Endodermal cell (in vitro differentiated cells): Measurements from ENCODE around the gene THNSL1. TPM values are rescaled to one million over a fixed set of nuclear protein-coding genes. Genes with fewer than 3 reads are reported as not detected.

Experiments
- DNase-seq: peaks from one replicate; pipeline ENCODE4 v3.0.0-alpha.2; 2017
- H3K27ac ChIP-seq: 2 replicates; pipeline ENCODE4 v1.5.1; 2013; ENCODE audit warnings: mild to moderate bottlenecking, low read depth, low read length, moderate library complexity
- H3K27me3 ChIP-seq: 2 replicates; pipeline ENCODE4 v1.6.1; 2013; ENCODE audit warnings: mild to moderate bottlenecking, low read length, moderate library complexity; ENCODE audit not compliant: insufficient read depth, control insufficient read depth, poor library complexity, severe bottlenecking
- H3K36me3 ChIP-seq: 2 replicates; pipeline ENCODE4 v1.7.0; 2013; ENCODE audit warnings: mild to moderate bottlenecking, low read length, moderate library complexity; ENCODE audit not compliant: control insufficient read depth, insufficient read depth
- H3K4me1 ChIP-seq: one replicate; pipeline ENCODE4 v1.7.0; 2013; ENCODE audit warnings: low read length; ENCODE audit not compliant: control insufficient read depth, insufficient read depth
- H3K4me3 ChIP-seq: 2 replicates; pipeline ENCODE4 v1.5.1; 2013; ENCODE audit warnings: mild to moderate bottlenecking, low read length, moderate library complexity
- H3K9ac ChIP-seq: 2 replicates; pipeline ENCODE4 v1.6.1; 2013; ENCODE audit warnings: mild to moderate bottlenecking, low read length, moderate library complexity; ENCODE audit not compliant: poor library complexity, severe bottlenecking; ENCODE audit errors: extremely low read depth
- H3K9me3 ChIP-seq: 2 replicates; pipeline ENCODE4 v1.6.1; 2013; ENCODE audit warnings: mild to moderate bottlenecking, low read length, moderate library complexity; ENCODE audit not compliant: control insufficient read depth
- H3K27ac Mint-ChIP-seq: 2 replicates; pipeline ENCODE4 v1.8.0; 2020; ENCODE audit warnings: mixed read lengths
- H3K27me3 Mint-ChIP-seq: 2 replicates; pipeline ENCODE4 v1.8.0; 2021; ENCODE audit warnings: mild to moderate bottlenecking, mixed read lengths; ENCODE audit not compliant: insufficient read depth
- H3K36me3 Mint-ChIP-seq: 2 replicates; pipeline ENCODE4 v1.8.0; 2020; ENCODE audit warnings: low read depth, mixed read lengths
- H3K4me1 Mint-ChIP-seq: 2 replicates; pipeline ENCODE4 v1.8.0; 2020; ENCODE audit warnings: mixed read lengths
- H3K4me3 Mint-ChIP-seq: 2 replicates; pipeline ENCODE4 v1.8.0; 2020; ENCODE audit warnings: mild to moderate bottlenecking, moderate library complexity, mixed read lengths
- H3K9me3 Mint-ChIP-seq: 2 replicates; pipeline ENCODE4 v1.8.0; 2020; ENCODE audit warnings: mild to moderate bottlenecking, mixed read lengths
- CTCF ChIP-seq: fragments of 200-600 bp; sonication (generic); conservative IDR thresholded peaks from 2 replicates; pipeline ENCODE4 v1.5.0; 2021; ENCODE audit warnings: antibody characterized with exemption, mild to moderate bottlenecking
- WGBS, 2 experiments: methylation state at CpG; one replicate each; pipeline versions ENCODE4 v1.1.5 to v1.1.7; 2013; ENCODE audit warnings: missing lambda C conversion rate in 2 of 2, mixed read lengths in 1 of 2; ENCODE audit not compliant: insufficient coverage in 1 of 2, insufficient read length in 1 of 2; 5-methylcytosine and 5-hydroxymethylcytosine counted together
- total RNA-seq, 2 donors: library from RNA; stranded (reverse); fragmentation: NEBNext Ultra II Directional in 1 of 2; extraction: Animal tissue kit (Norgen Biotek cat#: 25700) in 1 of 2; gene quantifications; 2 replicates in 1 of 2; 3 replicates in 1 of 2; pipeline ENCODE4 v1.2.1, GENCODE V29; 2021

Gene THNSL1
- total RNA-seq, 2 donors from 2014 or later = 7.2 to 8.7 TPM

DNA sequence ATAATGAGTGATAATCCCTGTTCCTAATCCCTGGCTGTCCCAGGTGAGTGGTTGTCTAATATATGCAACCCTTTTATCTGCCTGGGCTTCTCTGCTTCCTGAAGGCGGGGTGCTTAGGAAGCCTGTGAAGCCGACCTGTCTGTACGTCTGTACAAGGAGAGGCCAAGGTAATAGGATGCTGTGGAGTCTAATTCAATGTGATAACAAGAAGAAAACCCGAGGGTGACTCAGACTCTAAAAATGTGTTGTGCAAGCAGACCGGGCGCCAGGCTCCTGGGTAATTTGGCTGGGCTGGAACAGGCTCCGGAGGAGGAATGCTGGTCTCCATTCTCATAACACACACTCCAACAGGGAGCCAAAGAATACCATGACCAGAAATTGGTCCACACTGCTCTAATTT, 43.6 kb downstream of the THNSL1 start:
- TF ChIP-seq CTCF = no peak
- peak; percentile 58 for DNase-seq
- H3K9me3 Mint-ChIP-seq = no peaks in the 10 kb centered on the region
- no peak overlapping the region for H3K9ac ChIP-seq
- H3K4me1 Mint-ChIP-seq = peaks cover 8% of the 10 kb centered on the region
- peaks cover 8% of the 10 kb centered on the region for H3K27me3 Mint-ChIP-seq
- H3K36me3 ChIP-seq = no peaks in the 10 kb centered on the region
- no peaks in the 10 kb centered on the region for H3K36me3 Mint-ChIP-seq
- no peak overlapping the region for H3K27ac Mint-ChIP-seq
- no peak overlapping the region for H3K27ac ChIP-seq
- WGBS, 2 experiments = 72 to 90% methylated on average over 4 to 7 of the region's 7 CpGs
- no peaks in the 10 kb centered on the region for H3K9me3 ChIP-seq
- no peak overlapping the region for H3K4me3 ChIP-seq
- H3K4me3 Mint-ChIP-seq = no peak overlapping the region
- no peaks in the 10 kb centered on the region for H3K27me3 ChIP-seq
- no peaks in the 10 kb centered on the region for H3K4me1 ChIP-seq

DNA sequence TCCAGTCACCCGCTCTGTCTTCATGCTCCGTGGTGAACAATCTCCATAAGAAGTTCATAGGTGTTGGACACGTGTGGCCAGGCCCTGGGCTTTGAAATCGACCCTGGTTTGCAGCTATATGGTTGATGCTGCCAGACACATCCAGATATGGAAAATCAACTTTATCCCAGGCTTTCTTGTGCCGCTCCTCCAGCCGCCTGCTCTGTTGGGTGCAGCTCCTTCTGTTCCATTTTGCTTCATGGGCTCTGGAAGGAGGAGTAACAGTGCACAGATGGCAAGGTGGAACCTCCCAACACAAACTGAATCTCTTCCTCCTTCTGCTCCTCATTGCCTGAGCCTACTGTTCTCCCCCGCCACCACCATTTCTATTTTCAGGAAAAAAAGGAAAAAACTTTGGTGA, 44.7 kb downstream of the THNSL1 start:
- no peak overlapping the region for H3K27ac Mint-ChIP-seq
- 87 to 100% methylated on average over 7 of the region's 7 CpGs for WGBS, 2 experiments

DNA sequence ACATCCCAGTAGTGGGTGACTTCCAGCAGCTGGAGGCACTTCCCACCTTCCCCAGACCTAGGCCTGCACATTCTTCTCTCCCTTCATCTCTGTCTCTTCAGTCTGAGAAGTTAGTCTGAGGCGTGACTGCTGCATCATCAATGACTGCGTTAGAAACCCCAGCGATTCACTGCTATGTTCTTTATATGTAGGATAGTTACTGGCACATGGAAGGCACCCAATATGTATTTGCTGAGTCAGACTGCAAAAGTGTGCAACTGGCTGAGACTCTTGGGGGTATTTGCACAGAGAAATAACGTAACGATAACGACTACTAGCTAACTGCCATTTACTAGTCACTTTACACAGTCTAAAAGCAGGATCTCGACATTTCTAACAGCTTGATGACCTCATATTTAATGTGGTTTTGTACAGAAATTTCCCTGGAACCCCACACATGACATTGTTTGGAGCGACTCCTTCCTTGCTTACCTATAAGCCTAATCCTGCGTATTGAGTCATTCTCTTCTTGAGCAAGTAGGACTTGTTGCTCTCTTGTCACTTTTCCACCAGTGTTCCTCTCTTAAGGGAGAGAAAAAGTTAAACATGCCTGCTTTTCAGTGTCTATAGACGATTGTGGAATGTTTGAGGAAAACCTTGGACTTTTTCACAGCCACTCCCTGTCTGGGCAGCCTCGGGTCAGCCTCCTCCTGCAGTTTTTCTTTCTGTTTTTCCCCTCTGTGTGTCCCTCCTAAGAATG, 45.5 kb downstream of the THNSL1 start:
- no peaks in the 10 kb centered on the region for H3K4me1 ChIP-seq
- H3K36me3 ChIP-seq = no peaks in the 10 kb centered on the region
- H3K27ac Mint-ChIP-seq = no peak overlapping the region
- DNase-seq = no peak
- H3K4me3 ChIP-seq = no peak overlapping the region
- no peak overlapping the region for H3K4me3 Mint-ChIP-seq
- H3K9me3 Mint-ChIP-seq = no peaks in the 10 kb centered on the region
- H3K27ac ChIP-seq = no peak overlapping the region
- H3K9me3 ChIP-seq = no peaks in the 10 kb centered on the region
- no peaks in the 10 kb centered on the region for H3K36me3 Mint-ChIP-seq
- no peaks in the 10 kb centered on the region for H3K27me3 ChIP-seq
- no peak overlapping the region for H3K9ac ChIP-seq
- H3K27me3 Mint-ChIP-seq = peaks cover 11% of the 10 kb centered on the region
- peaks cover 8% of the 10 kb centered on the region for H3K4me1 Mint-ChIP-seq
- no peak for TF ChIP-seq CTCF
- 85 to 92% methylated on average over 8 to 11 of the region's 11 CpGs for WGBS, 2 experiments

More for the DNA sequence above, 44.7 kb downstream of the THNSL1 start:
- no peak overlapping the region for H3K9ac ChIP-seq
- H3K4me1 ChIP-seq = no peaks in the 10 kb centered on the region
- Mint-ChIP-seq H3K4me3 (no peak overlapping the region), H3K4me1 (peaks cover 8% of the 10 kb centered on the region), H3K36me3 (no peaks in the 10 kb centered on the region), H3K27me3 (peaks cover 8% of the 10 kb centered on the region), H3K9me3 (no peaks in the 10 kb centered on the region)
- no peaks in the 10 kb centered on the region for H3K27me3 ChIP-seq
- H3K9me3 ChIP-seq = no peaks in the 10 kb centered on the region
- no peak for TF ChIP-seq CTCF
- no peaks in the 10 kb centered on the region for H3K36me3 ChIP-seq
- H3K27ac ChIP-seq = no peak overlapping the region
- no peak for DNase-seq
- H3K4me3 ChIP-seq = no peak overlapping the region
